HepG2 (cell line): ENCODE data around the gene FRK. TPM values are rescaled to one million over a fixed set of nuclear protein-coding genes. Genes with fewer than 3 reads are reported as not detected.
A peak's percentile ranks its signal among the peaks of the same experiment; 100 is the strongest.

Source experiments
- ATF7-NPFF ChIP-seq: sonication (generic); formaldehyde crosslinking; IDR thresholded peaks from 2 replicates; pipeline ENCODE4 v1.8.1; 2023; ENCODE audit warnings: mild to moderate bottlenecking, low read depth, missing genetic modification reagents, moderate library complexity
- EZH2 ChIP-seq: conservative IDR thresholded peaks from 2 replicates; pipeline ENCODE4 v1.6.1; 2012; ENCODE audit warnings: mild to moderate bottlenecking, low read depth, low read length, moderate library complexity
- HHEX ChIP-seq: IDR thresholded peaks from 2 replicates; pipeline ENCODE4 v1.6.1; 2016; ENCODE audit warnings: control low read depth
- MAFF ChIP-seq: IDR thresholded peaks from 2 replicates; pipeline ENCODE4 v1.6.1; 2011; ENCODE audit warnings: low read depth, low read length, improper control_type of control experiment
- MZF1 ChIP-seq: sonication (generic); formaldehyde crosslinking; IDR thresholded peaks from 2 replicates; pipeline ENCODE4 v1.8.1; 2023; ENCODE audit warnings: mild to moderate bottlenecking, missing genetic modification reagents, borderline replicate concordance
- NR2C2 ChIP-seq: sonication (generic); formaldehyde crosslinking; IDR thresholded peaks from 2 replicates; pipeline ENCODE4 v1.4.0; 2020; ENCODE audit warnings: missing genetic modification reagents, mild to moderate bottlenecking, moderate library complexity, borderline replicate concordance
- RFX5 ChIP-seq: IDR thresholded peaks from 2 replicates; pipeline ENCODE4 v1.6.1; 2011; ENCODE audit warnings: low read depth, low read length, improper control_type of control experiment
- SIN3B ChIP-seq: fragments of 150-350 bp; IDR thresholded peaks from 2 replicates; pipeline ENCODE4 v1.6.1; 2014; ENCODE audit warnings: low read length
- SYNCRIP ChIP-seq: fragments of 200-400 bp; formaldehyde crosslinking; IDR thresholded peaks from 2 replicates; pipeline ENCODE4 v1.6.1; 2018; ENCODE audit warnings: mild to moderate bottlenecking, low read depth, low read length; ENCODE audit not compliant: insufficient read depth
- ZBTB7B ChIP-seq: sonication (generic); formaldehyde crosslinking; IDR thresholded peaks from 2 replicates; pipeline ENCODE4 v1.4.0; 2020; ENCODE audit warnings: missing genetic modification reagents
- ZNF232 ChIP-seq: sonication (generic); formaldehyde crosslinking; IDR thresholded peaks from 2 replicates; pipeline ENCODE4 v1.4.0; 2020; ENCODE audit warnings: missing genetic modification reagents, borderline replicate concordance
- polyA plus RNA-seq, 8 experiments: library from polyadenylated mRNA; depleted of rRNA in 3 of 8; stranded (reverse) in 7 of 8; unstranded in 1 of 8; fragments of >200 nt; fragmentation: Illumina TruSeq in 4 of 8; extraction: Trizol in 4 of 8; gene quantifications; 2 replicates each; pipeline versions ENCODE4 v1.2.1 to v1.2.3, GENCODE V29; 2011 to 2016; ENCODE audit warnings: low read depth in 4 of 8, missing spikeins in 1 of 8, mixed read lengths in 1 of 8; ENCODE audit not compliant: insufficient read depth in 1 of 8
- total RNA-seq, 5 experiments: library from RNA; depleted of rRNA; stranded (reverse); fragments of >200 nt; fragmentation: Illumina TruSeq; extraction: Trizol; gene quantifications; 2 replicates each; pipeline ENCODE4 v1.2.3, GENCODE V29; 2016; ENCODE audit warnings: low read depth in 1 of 5
- TF ChIP-seq, protein P1 (sequence below): sonication (generic); formaldehyde crosslinking; IDR thresholded peaks from 2 replicates; pipeline ENCODE4 v1.4.0; 2020; ENCODE audit warnings: missing genetic modification reagents
- TF ChIP-seq, protein P2 (sequence below): sonication (generic); formaldehyde crosslinking; IDR thresholded peaks from 2 replicates; pipeline ENCODE4 v1.4.0; 2020; ENCODE audit warnings: mild to moderate bottlenecking, missing genetic modification reagents
- TF ChIP-seq, protein P3 (sequence below): IDR thresholded peaks from 2 replicates; pipeline ENCODE4 v1.6.1; 2016; ENCODE audit warnings: missing compliant biosample characterization, missing genetic modification reagents, borderline replicate concordance
- TF ChIP-seq, protein P4 (sequence below): sonication (generic); formaldehyde crosslinking; conservative IDR thresholded peaks from 2 replicates; pipeline ENCODE4 v1.4.0; 2020; ENCODE audit warnings: missing genetic modification reagents
- TF ChIP-seq, protein P5 (sequence below): sonication (generic); formaldehyde crosslinking; IDR thresholded peaks from 2 replicates; pipeline ENCODE4 v1.4.0; 2020; ENCODE audit warnings: missing genetic modification reagents

The FRK gene
- total and polyA plus RNA-seq, 2 of the 13 experiments (the other 11 are each of a cell fraction or from before 2014, with no cell fraction given) = 1.3 to 2.9 TPM

DNA sequence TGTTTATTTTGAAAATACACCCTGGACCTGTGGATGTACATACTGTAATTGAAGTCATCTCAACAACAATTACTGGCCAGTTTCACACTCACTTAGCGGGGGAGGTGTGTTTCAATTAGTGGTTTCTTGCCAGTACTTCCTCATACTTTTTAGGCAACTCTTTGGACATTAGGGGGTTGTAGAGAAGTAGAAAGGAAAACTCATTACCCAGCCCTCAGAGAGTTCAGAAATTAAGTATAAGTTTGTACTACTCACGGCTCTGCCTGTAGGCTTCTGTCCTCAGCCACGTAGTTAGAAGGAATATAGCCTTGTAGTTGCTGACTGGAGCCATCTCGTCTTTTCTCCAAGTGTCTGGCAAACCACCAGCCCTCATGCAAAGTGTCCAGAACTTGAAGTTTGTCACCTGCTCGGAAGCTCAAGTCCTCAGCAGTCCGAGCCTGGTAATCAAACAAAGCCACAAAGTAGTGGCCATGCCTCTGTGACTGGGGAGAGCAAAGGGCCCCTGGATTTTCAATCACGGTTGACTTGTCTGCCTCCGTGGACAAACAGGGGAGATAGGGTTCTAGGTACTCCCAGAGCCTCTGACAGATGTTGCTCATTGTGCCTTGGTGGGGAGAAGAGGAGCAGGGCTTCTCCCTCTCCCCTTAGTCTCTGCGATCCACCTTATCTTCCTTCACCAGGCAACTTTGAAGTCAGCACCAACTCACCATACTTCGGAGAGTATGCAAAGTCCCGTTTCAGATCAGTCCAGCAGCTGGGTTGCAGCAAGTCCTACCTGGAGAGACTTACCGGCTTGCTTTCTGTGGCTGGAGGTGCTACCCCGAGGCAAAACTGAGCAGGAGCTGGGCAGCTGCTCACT, 749 bp downstream of the FRK start (continued):
- TF ChIP-seq ZNF232 (CRISPR knock-in tag) = peak; percentile 52; the same call in 1 of the 2 replicates
- no peak for TF ChIP-seq HHEX (CRISPR knock-in tag)
- no peak for TF ChIP-seq EZH2
- no peak for TF ChIP-seq ATF7-NPFF
- TF ChIP-seq, protein P1, sequence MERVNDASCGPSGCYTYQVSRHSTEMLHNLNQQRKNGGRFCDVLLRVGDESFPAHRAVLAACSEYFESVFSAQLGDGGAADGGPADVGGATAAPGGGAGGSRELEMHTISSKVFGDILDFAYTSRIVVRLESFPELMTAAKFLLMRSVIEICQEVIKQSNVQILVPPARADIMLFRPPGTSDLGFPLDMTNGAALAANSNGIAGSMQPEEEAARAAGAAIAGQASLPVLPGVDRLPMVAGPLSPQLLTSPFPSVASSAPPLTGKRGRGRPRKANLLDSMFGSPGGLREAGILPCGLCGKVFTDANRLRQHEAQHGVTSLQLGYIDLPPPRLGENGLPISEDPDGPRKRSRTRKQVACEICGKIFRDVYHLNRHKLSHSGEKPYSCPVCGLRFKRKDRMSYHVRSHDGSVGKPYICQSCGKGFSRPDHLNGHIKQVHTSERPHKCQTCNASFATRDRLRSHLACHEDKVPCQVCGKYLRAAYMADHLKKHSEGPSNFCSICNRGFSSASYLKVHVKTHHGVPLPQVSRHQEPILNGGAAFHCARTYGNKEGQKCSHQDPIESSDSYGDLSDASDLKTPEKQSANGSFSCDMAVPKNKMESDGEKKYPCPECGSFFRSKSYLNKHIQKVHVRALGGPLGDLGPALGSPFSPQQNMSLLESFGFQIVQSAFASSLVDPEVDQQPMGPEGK = no peak
- TF ChIP-seq, protein P2, sequence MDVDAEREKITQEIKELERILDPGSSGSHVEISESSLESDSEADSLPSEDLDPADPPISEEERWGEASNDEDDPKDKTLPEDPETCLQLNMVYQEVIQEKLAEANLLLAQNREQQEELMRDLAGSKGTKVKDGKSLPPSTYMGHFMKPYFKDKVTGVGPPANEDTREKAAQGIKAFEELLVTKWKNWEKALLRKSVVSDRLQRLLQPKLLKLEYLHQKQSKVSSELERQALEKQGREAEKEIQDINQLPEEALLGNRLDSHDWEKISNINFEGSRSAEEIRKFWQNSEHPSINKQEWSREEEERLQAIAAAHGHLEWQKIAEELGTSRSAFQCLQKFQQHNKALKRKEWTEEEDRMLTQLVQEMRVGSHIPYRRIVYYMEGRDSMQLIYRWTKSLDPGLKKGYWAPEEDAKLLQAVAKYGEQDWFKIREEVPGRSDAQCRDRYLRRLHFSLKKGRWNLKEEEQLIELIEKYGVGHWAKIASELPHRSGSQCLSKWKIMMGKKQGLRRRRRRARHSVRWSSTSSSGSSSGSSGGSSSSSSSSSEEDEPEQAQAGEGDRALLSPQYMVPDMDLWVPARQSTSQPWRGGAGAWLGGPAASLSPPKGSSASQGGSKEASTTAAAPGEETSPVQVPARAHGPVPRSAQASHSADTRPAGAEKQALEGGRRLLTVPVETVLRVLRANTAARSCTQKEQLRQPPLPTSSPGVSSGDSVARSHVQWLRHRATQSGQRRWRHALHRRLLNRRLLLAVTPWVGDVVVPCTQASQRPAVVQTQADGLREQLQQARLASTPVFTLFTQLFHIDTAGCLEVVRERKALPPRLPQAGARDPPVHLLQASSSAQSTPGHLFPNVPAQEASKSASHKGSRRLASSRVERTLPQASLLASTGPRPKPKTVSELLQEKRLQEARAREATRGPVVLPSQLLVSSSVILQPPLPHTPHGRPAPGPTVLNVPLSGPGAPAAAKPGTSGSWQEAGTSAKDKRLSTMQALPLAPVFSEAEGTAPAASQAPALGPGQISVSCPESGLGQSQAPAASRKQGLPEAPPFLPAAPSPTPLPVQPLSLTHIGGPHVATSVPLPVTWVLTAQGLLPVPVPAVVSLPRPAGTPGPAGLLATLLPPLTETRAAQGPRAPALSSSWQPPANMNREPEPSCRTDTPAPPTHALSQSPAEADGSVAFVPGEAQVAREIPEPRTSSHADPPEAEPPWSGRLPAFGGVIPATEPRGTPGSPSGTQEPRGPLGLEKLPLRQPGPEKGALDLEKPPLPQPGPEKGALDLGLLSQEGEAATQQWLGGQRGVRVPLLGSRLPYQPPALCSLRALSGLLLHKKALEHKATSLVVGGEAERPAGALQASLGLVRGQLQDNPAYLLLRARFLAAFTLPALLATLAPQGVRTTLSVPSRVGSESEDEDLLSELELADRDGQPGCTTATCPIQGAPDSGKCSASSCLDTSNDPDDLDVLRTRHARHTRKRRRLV (CRISPR knock-in tag) = no peak
- no peak for TF ChIP-seq MZF1 (CRISPR knock-in tag)
- no peak for TF ChIP-seq SIN3B
- TF ChIP-seq MAFF = no peak
- TF ChIP-seq, protein P3, sequence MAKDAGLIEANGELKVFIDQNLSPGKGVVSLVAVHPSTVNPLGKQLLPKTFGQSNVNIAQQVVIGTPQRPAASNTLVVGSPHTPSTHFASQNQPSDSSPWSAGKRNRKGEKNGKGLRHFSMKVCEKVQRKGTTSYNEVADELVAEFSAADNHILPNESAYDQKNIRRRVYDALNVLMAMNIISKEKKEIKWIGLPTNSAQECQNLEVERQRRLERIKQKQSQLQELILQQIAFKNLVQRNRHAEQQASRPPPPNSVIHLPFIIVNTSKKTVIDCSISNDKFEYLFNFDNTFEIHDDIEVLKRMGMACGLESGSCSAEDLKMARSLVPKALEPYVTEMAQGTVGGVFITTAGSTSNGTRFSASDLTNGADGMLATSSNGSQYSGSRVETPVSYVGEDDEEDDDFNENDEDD = no peak
- TF ChIP-seq NR2C2 = no peak
- TF ChIP-seq, protein P4, sequence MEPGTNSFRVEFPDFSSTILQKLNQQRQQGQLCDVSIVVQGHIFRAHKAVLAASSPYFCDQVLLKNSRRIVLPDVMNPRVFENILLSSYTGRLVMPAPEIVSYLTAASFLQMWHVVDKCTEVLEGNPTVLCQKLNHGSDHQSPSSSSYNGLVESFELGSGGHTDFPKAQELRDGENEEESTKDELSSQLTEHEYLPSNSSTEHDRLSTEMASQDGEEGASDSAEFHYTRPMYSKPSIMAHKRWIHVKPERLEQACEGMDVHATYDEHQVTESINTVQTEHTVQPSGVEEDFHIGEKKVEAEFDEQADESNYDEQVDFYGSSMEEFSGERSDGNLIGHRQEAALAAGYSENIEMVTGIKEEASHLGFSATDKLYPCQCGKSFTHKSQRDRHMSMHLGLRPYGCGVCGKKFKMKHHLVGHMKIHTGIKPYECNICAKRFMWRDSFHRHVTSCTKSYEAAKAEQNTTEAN (CRISPR knock-in tag) = no peak
- no peak for TF ChIP-seq RFX5
- TF ChIP-seq, protein P5, sequence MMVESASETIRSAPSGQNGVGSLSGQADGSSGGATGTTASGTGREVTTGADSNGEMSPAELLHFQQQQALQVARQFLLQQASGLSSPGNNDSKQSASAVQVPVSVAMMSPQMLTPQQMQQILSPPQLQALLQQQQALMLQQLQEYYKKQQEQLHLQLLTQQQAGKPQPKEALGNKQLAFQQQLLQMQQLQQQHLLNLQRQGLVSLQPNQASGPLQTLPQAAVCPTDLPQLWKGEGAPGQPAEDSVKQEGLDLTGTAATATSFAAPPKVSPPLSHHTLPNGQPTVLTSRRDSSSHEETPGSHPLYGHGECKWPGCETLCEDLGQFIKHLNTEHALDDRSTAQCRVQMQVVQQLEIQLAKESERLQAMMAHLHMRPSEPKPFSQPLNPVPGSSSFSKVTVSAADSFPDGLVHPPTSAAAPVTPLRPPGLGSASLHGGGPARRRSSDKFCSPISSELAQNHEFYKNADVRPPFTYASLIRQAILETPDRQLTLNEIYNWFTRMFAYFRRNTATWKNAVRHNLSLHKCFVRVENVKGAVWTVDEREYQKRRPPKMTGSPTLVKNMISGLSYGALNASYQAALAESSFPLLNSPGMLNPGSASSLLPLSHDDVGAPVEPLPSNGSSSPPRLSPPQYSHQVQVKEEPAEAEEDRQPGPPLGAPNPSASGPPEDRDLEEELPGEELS (CRISPR knock-in tag) = peak; percentile 36; the same call in 1 of the 2 replicates
- peak; percentile 62; the same call in 1 of the 2 replicates for TF ChIP-seq ZBTB7B (CRISPR knock-in tag)
- TF ChIP-seq SYNCRIP = no peak
